Measurements from ENCODE around the gene EML5.

The EML5 gene

DNA sequence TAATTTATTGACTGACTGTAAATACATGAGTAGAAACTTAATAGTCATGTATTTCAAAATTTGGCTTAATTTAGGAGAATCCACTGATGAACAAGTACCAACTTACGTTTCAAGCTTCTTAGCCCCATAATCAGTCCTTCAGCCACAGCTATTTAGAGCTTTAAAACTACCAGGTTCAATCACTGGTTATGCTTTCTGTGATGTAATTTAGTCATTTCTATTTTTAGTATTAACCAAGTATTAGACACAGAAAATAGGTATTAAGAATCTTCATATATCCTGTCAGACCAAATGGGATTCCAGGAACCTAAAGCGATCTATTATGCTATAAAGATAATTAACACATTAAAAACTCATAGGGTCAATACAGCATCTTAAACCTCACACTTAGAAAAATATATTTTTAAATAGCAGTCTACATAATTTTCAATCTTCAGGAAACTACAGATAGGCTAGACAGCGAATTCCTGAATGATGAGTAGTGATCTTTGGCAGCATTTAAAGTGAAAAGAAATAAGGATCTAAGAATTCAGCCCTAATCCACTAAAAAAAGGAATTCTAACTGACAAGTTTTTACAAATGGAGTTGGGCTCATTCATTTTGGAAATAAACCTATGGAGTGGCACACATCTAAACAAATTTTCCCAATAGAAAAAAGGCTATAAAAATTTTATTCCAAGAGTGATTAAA lies 178.4 kb downstream of the EML5 start:
- DNase-seq (ENCODE audit: low spot score), result no peak

GRCh38 chr14:88613552-88614010 lies 179.2 kb downstream of the EML5 start:
- DNase-seq (ENCODE audit: low spot score), result peak; percentile 85

- DNase-seq (ENCODE audit: low spot score), result peak; percentile 8
Observed at GRCh38 chr14:88612981-88613380, 179.8 kb downstream of the EML5 start.

DNA sequence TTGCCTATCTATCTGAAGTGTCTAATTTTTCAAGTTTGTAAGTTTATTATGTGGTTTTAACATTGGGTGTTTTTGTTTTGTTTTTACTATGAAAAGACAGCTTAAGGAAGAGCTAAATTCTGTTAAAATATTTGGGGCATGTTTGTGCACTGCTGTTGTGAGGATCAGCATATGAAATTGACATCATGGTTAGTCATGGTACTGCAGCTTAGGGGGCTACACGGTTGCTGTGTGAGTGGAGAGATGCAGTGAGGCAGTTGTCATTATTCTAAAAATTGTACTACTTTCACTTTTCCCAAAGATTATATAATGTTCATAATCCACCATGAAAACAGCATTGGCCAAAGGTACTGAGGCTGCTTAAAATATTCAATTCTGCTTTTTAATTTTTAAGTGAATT lies 180.9 kb downstream of the EML5 start:
- no peak for DNase-seq (ENCODE audit: low spot score)

DNA sequence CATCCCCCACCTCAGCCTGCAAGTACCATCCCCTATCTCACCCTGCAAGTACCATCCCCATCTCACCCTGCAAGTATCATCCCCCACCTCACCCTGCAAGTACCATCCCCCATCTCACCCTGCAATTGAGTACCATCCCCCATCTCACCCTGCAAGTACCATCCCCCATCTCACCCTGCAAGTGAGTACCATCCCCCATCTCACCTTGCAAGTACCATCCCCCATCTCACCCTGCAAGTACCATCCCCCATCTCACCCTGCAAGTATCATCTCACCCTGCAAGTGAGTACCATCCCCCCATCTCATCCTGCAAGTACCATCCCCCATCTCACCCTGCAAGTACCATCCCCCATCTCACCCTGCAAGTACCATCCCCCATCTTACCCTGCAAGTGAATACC lies 184.9 kb downstream of the EML5 start:
- DNase-seq (ENCODE audit: low spot score), result no peak

DNA sequence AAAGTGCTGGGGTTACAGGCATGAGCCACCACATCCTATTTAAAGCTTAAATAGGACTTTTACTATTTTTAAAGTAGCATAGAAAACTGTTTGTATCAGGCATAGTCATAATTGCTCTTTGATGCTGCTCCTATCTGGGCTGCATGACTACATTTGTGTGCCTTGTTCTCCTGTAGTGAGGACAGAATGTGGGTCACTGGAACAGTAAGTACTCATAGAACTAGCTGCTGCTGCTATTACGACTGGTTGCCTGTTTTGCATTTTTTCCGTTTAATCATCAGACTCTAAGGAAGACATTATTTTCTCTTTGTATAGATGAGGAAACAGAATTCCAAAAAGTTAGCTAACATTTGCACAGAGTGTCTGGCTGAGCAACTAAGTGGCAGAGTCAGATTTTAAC lies 187.2 kb downstream of the EML5 start:
- no peak for DNase-seq (ENCODE audit: low spot score)

- no peak for DNase-seq (ENCODE audit: low spot score)
Observed at GRCh38 chr14:88604212-88604611, 188.5 kb downstream of the EML5 start.

DNA sequence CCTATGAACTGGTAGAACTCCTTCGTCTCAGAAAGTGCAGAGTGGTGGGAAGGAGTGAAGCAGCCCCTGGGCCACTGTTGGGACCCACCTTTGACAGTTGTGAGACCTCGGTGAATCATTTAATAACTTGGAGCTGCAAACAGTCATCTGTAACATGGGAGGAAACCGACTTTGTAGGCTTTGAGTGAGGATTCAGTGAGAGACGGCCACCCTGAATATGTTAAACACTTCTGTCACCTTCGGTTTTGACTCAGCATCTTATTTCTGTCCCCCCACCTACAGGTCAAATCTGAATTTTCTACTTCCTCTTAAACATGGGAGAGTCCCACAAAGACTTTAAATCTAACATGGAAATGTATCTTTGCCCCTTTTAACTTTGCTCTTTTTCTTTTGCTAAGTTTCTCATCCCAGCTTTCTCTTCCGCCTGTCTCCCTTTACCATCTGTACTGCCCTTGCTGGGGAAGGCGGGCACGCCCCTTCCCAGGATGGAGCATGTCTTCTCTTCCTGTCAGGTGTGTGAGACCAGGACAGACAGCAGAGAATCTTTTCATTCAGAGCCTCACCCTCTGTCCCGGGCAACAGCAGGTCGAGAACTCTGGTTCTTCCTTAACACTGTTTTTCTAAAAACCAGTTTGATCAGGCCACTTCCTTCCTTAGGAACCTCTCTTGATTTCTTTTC lies 192.9 kb downstream of the EML5 start:
- DNase-seq (ENCODE audit: low spot score), result no peak

GRCh38 chr14:88599326-88599725 lies 193.4 kb downstream of the EML5 start:
- no peak for DNase-seq (ENCODE audit: low spot score)

DNA sequence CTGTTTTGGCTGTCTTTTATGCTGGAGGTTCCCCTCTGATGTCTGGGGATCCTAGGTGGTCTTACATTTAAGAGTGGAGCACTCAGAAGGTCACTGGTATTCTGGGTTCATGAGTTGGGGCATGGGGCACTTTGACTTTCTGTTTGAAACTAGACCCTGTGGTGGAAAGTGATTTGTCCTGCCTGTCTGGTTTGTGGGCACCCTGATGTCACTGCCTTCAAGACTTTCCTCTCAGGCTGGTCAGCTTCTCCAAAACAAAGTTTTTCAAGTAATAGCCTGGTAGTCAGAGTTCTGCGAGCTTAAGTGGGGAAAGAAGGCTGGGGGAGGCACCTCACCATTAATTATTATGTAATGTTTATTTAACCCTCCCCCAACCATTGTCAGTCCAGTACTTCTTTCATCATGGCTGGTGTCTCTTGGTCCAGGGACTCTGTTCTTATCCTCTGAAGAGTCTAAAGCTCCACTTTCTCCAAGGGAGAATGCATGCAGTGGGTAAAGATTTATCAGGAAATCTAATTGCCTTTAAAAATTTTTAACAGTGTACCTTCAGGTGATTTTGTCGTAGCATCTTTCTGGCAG lies 194.6 kb downstream of the EML5 start:
- DNase-seq (ENCODE audit: low spot score), result no peak

DNA sequence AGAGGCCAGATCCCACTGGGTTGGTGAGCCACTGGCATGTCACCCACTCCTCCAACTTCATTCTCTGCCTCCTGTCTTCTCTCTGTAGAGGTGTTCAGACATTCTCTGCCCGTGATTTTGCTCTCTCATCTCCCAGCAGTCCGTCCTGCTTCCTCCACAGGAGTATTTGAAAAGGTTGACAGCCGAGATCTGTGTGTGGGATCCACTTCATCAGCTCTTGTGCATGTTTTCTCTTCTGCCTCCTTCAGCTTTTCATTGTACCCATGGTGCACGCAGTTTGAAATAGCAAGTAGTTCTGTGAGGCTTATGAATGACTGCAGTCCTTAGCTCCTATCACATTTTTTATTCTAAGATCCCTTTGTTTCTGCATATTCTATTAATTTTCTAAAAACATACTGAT lies 195.2 kb downstream of the EML5 start:
- DNase-seq (ENCODE audit: low spot score), result no peak

DNA sequence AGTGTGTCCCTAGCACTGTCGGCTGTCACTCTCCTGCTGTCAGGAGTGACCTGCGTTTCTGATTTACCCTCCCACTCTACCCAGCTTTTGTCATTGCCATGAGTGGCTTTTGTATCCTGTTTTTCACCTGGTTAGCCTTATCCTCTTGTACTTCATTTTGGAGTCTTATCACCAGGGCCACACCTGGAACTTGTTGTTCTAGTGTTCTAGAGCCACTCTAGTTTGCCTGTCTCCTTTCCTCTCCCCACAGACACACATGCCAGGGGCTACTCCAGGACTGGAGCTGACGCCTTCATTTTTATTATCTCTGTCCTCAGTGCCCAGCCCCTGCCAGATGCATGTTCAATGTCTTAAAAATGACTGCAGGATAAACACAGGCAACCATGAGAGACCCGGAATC lies 195.7 kb downstream of the EML5 start:
- no peak for DNase-seq (ENCODE audit: low spot score)

DNA sequence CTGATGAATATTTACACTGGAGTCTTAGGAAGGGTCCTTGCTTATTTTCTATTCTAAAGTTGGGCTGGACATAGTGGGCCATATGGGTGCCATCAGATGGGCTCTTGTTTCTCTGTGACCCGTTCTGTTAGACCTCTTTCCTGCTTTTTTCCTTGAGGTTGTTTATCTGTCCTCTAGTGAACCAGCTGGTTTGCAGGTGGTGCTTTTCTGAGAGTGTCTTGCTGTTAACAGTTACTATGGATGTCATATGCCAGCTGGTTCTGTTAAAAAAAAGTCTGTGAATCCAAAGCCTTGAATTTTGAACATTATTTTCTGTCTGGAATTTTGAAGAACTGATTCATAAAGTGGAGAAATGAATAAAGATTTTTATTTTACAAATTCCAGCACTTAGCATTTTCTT lies 200.7 kb downstream of the EML5 start:
- DNase-seq (ENCODE audit: low spot score), result no peak

DNA sequence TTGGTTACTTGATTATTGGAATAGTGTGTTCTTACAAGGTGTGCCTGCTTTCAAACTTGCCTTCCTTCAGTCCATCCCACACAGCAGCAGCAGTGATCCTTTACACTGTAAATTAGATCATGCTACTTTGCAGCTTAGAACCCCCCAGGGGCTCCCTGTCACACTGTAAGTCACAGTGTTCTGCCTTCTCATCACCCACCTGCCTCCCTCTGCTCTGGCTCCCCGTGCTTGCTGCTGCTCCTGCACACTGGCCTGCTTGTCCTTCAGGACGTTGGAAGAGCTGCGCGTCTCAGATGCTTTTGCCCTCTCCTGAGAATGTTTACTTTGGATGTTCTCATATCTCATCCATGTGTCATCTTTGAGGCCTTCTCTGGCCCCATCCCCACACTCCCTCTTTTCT lies 202.6 kb downstream of the EML5 start:
- no peak for DNase-seq (ENCODE audit: low spot score)

- no peak for DNase-seq (ENCODE audit: low spot score)
Observed at GRCh38 chr14:88588081-88588480, 204.7 kb downstream of the EML5 start.

- DNase-seq (ENCODE audit: low spot score), result no peak
Observed at GRCh38 chr14:88584451-88584850, 208.3 kb downstream of the EML5 start.

GRCh38 chr14:88576222-88576621 lies 216.5 kb downstream of the EML5 start:
- DNase-seq (ENCODE audit: low spot score), result no peak

GRCh38 chr14:88572117-88572516 lies 220.6 kb downstream of the EML5 start:
- DNase-seq (ENCODE audit: low spot score), result no peak

DNA sequence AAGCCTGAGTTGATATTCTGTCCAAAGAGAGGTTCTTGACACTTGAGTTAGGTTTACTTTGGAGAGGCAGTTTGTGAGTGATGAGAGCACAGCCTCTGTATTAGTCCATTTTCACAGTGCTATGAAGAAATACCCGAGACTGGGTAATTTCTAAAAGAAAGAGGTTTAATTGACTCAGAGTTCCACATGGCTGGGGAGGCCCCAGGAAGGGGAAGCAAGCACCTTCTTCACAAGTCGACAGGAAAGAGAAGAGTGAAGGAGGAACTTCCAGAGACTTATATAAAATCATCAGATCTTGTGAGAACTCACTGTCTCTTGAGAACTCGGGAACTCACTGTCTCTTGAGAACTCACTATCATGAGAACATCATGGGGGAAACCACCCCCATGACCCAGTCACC lies 224.6 kb downstream of the EML5 start:
- DNase-seq (ENCODE audit: low spot score), result no peak

DNA sequence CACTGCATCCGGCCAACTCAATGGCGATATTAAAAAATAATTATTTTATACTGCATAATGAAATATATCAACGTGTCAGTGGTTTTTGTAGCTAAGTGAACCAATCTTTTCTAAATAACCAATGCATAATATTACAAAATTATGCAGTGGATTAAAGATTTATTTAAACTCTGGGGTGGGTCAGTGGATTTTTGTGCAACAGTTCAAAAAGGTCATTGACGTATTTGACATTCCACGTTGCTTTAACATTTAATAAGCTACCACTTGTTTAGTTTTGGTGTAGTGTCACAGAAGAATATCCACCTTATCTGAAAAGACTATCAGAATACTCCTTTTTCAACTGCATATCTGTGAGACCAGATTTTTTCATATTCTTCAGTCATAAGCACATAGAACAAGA lies 227.3 kb downstream of the EML5 start:
- DNase-seq (ENCODE audit: low spot score), result no peak

DNA sequence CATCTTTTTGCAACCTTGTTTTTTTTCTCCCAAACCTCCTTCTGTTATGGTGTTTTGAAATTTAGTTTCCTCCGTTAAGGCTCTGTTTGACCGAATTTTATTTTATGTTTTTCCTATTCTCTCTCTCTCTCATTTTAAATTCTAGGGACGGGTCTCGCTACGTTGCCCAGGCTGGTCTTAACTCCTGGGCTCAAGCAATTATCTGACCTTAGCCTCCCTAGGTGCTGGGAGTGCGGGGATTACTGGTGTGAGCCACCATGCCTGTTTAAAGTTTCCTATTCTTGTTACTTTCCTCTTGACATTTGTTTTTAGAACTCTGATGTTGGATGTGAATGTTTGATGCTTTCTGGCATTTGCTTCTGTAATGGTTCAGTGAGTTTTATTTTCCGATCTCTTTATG lies 228.9 kb downstream of the EML5 start:
- no peak for DNase-seq (ENCODE audit: low spot score)

DNA sequence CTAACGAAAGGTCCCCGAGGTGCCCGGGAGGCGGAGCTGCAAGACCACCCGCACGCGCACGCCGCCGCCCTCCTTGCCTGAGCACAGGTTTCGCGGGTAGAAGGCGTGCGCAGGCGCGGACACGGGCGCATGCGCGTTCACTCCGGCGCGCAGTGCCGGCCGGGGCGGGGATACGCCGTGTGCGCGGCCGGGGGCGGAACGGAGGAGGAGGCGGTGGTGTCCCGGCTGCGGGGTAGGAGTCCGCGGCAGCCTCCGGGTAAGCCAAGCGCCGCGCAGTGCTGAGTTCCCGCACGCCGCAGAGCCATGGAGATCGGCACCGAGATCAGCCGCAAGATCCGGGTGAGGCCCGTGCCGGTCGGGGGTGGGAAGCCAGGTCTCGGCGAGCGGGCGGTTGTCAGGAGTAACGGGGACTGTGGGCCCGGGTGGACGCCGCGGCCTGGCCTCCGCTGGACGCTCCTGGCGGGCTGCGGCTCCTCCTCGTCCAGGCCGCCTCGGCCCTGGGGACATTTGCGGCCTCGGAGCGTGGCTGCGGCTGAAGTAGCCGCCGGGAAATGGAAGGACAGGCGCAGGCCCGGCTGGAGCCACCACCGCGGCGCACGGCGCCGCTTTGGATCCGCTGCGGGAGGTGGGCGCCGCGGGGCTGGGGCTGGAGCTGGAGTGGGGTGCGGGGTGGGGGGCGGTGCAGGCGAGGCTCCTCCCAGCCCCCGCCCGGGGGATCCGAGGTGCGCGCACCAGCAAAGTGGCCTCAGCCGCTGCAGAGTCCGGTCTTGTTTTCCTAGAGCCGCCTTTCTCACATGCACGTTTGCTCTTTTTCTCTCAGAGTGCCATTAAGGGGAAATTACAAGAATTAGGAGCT lies 229.7 kb downstream of the EML5 start, which contains the start of gene ZC3H14:
ZC3H14 (plus strand) TSS at position 207 of the 856 bp plus-strand sequence; CDS start at position 304, 97 bp downstream.
- peak; percentile 88 for DNase-seq (ENCODE audit: low spot score)

GRCh38 chr14:88562532-88562830 lies 230.3 kb downstream of the EML5 start:
- DNase-seq (ENCODE audit: low spot score), result no peak

Data from SW480 (cell line).